RWPE1 (cell line): Measurements from ENCODE around the gene TSPAN17.

Source experiments
- CTCF ChIA-PET: fragments of 350-600 bp; sonication (Branson Sonifier 250); formaldehyde crosslinking; extraction: SDS; loops from one replicate; lab custom pipeline; 2021; lab: Yijun Ruan, JAX
- POLR2A ChIA-PET: fragments of 400-600 bp; formaldehyde crosslinking; extraction: SDS; loops from one replicate; lab custom pipeline; 2020; ENCODE audit warnings: antibody characterized with exemption; ENCODE audit not compliant: low non-redundant PET; lab: Yijun Ruan, JAX
- DNase-seq: peaks from one replicate; pipeline ENCODE4 v3.0.0; 2012; ENCODE audit warnings: low spot score
- H3K27ac ChIP-seq: fragments of 450-650 bp; 2 replicates; pipeline ENCODE4 v1.5.1; 2017
- TF ChIP-seq, protein P1 (sequence below): fragments of 450-650 bp; conservative IDR thresholded peaks from 2 replicates; pipeline ENCODE4 v1.5.1; 2017; ENCODE audit warnings: low read depth, mild to moderate bottlenecking

Gene TSPAN17

GRCh38 chr5:176612855-176613254 lies 34.4 kb upstream of the TSPAN17 start:
- ChIA-PET POLR2A (no interaction called here), CTCF (interaction anchor here (1.7 kb wide), 1 partner anchor 34 kb away, joined by 3 read pairs; the partner anchor contains the start of gene TSPAN17)
- no peak overlapping the region for H3K27ac ChIP-seq
- TF ChIP-seq, protein P1, sequence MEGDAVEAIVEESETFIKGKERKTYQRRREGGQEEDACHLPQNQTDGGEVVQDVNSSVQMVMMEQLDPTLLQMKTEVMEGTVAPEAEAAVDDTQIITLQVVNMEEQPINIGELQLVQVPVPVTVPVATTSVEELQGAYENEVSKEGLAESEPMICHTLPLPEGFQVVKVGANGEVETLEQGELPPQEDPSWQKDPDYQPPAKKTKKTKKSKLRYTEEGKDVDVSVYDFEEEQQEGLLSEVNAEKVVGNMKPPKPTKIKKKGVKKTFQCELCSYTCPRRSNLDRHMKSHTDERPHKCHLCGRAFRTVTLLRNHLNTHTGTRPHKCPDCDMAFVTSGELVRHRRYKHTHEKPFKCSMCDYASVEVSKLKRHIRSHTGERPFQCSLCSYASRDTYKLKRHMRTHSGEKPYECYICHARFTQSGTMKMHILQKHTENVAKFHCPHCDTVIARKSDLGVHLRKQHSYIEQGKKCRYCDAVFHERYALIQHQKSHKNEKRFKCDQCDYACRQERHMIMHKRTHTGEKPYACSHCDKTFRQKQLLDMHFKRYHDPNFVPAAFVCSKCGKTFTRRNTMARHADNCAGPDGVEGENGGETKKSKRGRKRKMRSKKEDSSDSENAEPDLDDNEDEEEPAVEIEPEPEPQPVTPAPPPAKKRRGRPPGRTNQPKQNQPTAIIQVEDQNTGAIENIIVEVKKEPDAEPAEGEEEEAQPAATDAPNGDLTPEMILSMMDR, result no peak
- no peak for DNase-seq

- ChIA-PET CTCF (interaction anchor here (0.6 kb wide), 3 partner anchors 42 to 80 kb away, joined by 3 read pairs; no protein-coding TSS in a partner anchor), POLR2A (no interaction called here)
- TF ChIP-seq, protein P1, result no peak
- no peak overlapping the region for H3K27ac ChIP-seq
- peak; percentile 91 for DNase-seq
Observed at GRCh38 chr5:176614805-176615478, 32.3 kb upstream of the TSPAN17 start.

DNA sequence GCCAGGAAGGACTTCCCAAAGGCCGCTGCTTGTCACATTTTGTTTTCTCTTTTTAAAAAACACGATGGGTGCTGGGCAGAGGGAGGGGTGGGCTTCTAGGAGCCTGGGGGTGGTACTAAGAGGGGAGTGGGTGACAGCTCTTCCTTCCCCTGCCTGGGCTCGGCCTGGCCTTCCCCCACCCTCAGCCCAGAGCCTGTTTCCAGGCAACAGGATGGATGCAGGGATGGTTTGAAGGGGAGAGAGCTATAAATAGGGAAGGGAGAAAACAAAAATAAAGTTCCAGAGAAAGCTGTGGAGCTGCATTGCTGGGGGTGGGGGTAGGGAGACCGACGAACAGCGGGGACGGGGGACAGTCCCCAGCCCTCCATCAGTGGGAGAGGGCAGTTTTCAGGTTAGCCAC lies 30.8 kb upstream of the TSPAN17 start:
- CTCF ChIA-PET, result no interaction called here
- POLR2A ChIA-PET, result no interaction called here
- no peak overlapping the region for H3K27ac ChIP-seq
- TF ChIP-seq, protein P1, result no peak
- DNase-seq, result no peak

DNA sequence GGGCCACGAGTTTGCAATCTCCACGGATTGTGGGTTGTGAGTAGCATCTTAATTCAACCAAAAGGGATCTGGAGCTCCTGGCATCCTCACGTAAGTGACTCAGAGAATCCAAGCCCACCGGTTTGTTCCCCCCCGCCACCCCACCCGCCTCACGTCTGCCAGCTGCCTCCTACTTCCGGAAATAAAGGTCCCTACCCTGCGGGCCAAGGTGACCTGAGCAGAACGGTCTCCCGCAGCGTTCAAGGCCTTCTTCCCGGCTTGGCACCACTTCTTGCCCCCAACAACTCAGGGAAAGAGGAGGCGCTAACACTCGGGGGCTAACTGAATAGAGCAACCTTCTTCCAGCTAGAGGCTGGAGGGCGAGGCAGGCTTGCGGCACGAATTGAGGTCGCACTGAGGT lies 28.5 kb upstream of the TSPAN17 start:
- no peak overlapping the region for H3K27ac ChIP-seq
- ChIA-PET CTCF (interaction anchor here (0.6 to 1.1 kb wide), 2 partner anchors 10 to 33 kb away, joined by 3 to 4 read pairs; no protein-coding TSS in a partner anchor), POLR2A (no interaction called here)
- TF ChIP-seq, protein P1, result no peak
- DNase-seq, result no peak

- CTCF ChIA-PET, result interaction anchor here (0.6 to 1.1 kb wide), 2 partner anchors 10 to 34 kb away, joined by 3 to 4 read pairs; no protein-coding TSS in a partner anchor
Observed at GRCh38 chr5:176619203-176619568, 28.1 kb upstream of the TSPAN17 start.

GRCh38 chr5:176619569-176620332 lies 27.5 kb upstream of the TSPAN17 start:
- no peak overlapping the region for H3K27ac ChIP-seq
- no peak for DNase-seq
- POLR2A ChIA-PET, result no interaction called here
- CTCF ChIA-PET, result interaction anchor here (0.6 kb wide), 1 partner anchor 330 kb away, joined by 3 read pairs; no protein-coding TSS in a partner anchor
- TF ChIP-seq, protein P1, result no peak; the same call in 1 of the 2 replicates

More at GRCh38 chr5:176619203-176619568, 28.1 kb upstream of the TSPAN17 start:
- peak; percentile 95 for DNase-seq
- POLR2A ChIA-PET, result no interaction called here
- H3K27ac ChIP-seq, result no peak overlapping the region
- TF ChIP-seq, protein P1, result no peak; the same call in 1 of the 2 replicates
